Activated CD4-positive, alpha-beta memory T cell treated with anti-CD3 and anti-CD28 coated beads for 36 hours (primary cell): Measurements from ENCODE around the gene APOM. TPM values are rescaled to one million over a fixed set of nuclear protein-coding genes. Genes with fewer than 3 reads are reported as not detected.
A peak's percentile ranks its signal among the peaks of the same experiment; 100 is the strongest.

ENCODE experiments used
- CTCF ChIA-PET: fragments of 350-600 bp; sonication (Branson Sonifier 250); formaldehyde crosslinking; loops from one replicate; lab custom pipeline; 2021; ENCODE audit warnings: antibody characterized with exemption, inconsistent platforms; lab: Charles Lee
- POLR2A ChIA-PET: fragments of 350-600 bp; sonication (Branson Sonifier 250); formaldehyde crosslinking; loops from one replicate; lab custom pipeline; 2021; ENCODE audit warnings: antibody characterized with exemption; lab: Charles Lee
- DNase-seq: peaks from one replicate; pipeline ENCODE4 v3.0.0-alpha.2; 2020
- H3K27ac Mint-ChIP-seq: one replicate; pipeline ENCODE4 v1.8.0; 2021; ENCODE audit warnings: mixed read lengths
- H3K27me3 Mint-ChIP-seq: one replicate; pipeline ENCODE4 v1.8.0; 2021; ENCODE audit warnings: mixed read lengths
- H3K36me3 Mint-ChIP-seq: one replicate; pipeline ENCODE4 v1.8.0; 2021; ENCODE audit warnings: mixed read lengths
- H3K4me1 Mint-ChIP-seq: one replicate; pipeline ENCODE4 v1.8.0; 2021; ENCODE audit warnings: low read depth, mixed read lengths
- H3K4me3 Mint-ChIP-seq: one replicate; pipeline ENCODE4 v1.8.0; 2021; ENCODE audit warnings: mild to moderate bottlenecking, mixed read lengths
- H3K9me3 Mint-ChIP-seq: one replicate; pipeline ENCODE4 v1.8.0; 2021; ENCODE audit warnings: mixed read lengths
- intact Hi-C: fragments of 100-400 bp; cut with micrococcal nuclease; formaldehyde crosslinking; loops from one replicate; pipeline ENCODE4 v1.15.1; 2023
- total RNA-seq, 2 experiments: library from RNA; stranded (reverse); gene quantifications; one replicate each; pipeline ENCODE4 v1.2.3, GENCODE V29; 2021

The APOM gene
- total RNA-seq, 2 experiments from 2014 or later: 2.9 to 3.1 TPM

DNA sequence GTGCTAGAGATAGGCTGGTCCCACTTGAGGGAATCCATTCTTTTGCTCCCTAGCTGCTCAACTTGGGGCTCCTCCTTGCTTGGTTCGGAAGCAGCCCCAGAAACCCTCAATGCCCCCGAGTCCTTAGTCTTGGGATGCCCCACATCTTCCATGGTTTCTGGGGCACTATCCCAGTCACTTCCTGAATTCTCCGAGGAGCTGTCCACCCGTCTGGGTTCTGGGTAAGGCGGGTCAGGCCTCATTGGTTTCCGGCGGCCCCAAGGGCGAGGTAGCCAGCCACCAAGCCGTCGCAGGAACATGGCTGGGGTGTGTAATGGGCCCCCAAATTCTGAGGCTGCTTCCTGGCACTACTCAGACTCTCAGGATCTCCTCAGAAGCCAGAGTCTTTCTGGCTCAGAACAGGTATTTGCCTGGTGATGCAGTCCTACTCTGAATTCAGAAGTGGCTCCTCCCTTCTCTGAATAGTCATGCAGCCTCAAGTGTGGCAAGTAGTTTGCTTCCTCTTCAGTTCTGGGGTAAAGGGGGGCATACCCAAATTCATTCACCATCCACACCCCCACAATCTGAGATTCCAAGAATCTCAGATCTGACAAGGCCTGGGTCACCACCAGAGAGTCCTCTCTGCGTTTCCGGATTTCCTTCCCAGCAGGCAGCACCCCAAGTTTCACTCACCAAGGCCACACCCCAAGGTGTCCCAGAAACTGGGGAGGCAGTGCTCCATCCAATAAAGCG, 4.1 kb downstream of the APOM start:
- no peaks in the 10 kb centered on the region for H3K27me3 Mint-ChIP-seq
- H3K4me1 Mint-ChIP-seq: peaks cover 73% of the 10 kb centered on the region
- peak overlapping the region; percentile 96 for H3K4me3 Mint-ChIP-seq
- peak overlapping the region; percentile 95 for H3K27ac Mint-ChIP-seq
- ChIA-PET CTCF (interaction anchor here (0.8 kb wide), 1 partner anchor 109 kb away, joined by 3 read pairs; no protein-coding TSS in a partner anchor), POLR2A (interaction anchor here (1.4 to 6.0 kb wide), 2 partner anchors 6 to 118 kb away, joined by 6 to 92 read pairs; partner anchors contain the start of genes APOM, BAG6 and DDX39B)
- intact Hi-C loops: loop anchor here (1.0 kb wide), 1 partner anchor 8 kb away; the partner anchor contains the start of gene BAG6
- peak; percentile 58 for DNase-seq
- no peaks in the 10 kb centered on the region for H3K9me3 Mint-ChIP-seq
- H3K36me3 Mint-ChIP-seq: peaks cover 57% of the 10 kb centered on the region

DNA sequence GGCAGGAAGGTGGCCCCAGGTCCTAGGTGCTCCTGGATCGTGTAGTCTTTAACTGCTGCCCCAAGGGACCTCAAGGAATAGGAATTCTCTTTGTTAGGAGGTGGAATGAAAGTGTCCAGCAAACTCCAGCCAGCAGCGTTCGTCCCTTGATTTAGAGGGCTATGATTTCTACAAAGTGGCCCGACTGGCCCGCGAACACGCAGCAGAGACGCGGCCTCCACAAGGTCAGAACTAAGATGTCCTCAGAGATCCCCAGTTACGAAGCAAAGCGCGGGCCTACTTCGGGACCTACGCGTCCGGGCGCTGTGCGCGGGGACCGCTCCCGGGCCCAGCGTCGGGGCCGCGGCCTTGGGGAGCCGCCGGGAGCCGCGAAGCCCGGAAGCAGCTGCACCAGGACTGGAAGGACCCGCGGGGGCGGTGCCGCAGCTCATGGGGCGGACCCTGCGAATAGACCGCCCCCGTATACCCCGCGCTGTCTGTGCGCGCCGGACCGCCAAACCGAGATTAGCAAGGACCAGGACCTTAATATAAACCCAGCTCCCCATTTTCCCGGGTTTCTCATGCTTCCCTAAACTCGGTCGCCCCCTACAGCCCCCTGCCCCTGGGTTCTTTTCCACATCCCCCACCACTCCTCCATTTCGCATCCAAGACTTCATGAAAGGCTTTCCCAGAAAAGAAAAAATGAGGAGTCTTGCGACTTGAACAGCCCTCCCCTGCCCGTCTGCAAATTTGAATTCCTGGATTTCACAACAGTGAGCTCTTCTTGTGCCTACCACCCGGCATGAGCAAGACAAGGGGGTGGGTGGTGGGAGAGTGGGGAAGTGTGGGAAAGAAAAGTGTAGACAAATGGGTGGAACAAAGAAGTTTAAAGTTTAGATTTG, 4.9 kb downstream of the APOM start, which contains the start of gene C6orf47:
Gene C6orf47 (minus strand): TSS at position 398 of the 881 bp plus-strand sequence. CDS start 831 bp downstream, outside the sequence.
- ChIA-PET CTCF (interaction anchor here (1.6 kb wide), 1 partner anchor 8 kb away, joined by 10 read pairs; the partner anchor contains the start of gene BAG6), POLR2A (interaction anchor here (1.0 to 6.0 kb wide), 3 partner anchors 7 to 167 kb away, joined by 3 to 92 read pairs (median 5); partner anchors contain the start of genes APOM, BAG6, HSPA1B and PRRC2A)
- intact Hi-C loops: loop anchor here (1.0 kb wide), 1 partner anchor 8 kb away; the partner anchor contains the start of gene BAG6
- Mint-ChIP-seq H3K4me1 (peaks cover 73% of the 10 kb centered on the region), H3K27me3 (no peaks in the 10 kb centered on the region), H3K9me3 (no peaks in the 10 kb centered on the region), H3K36me3 (peaks cover 58% of the 10 kb centered on the region), H3K4me3 (peak within 1 kb of the TSS; percentile 96), H3K27ac (peak within 1 kb of the TSS; percentile 95)
- DNase-seq: peak; percentile 80

DNA sequence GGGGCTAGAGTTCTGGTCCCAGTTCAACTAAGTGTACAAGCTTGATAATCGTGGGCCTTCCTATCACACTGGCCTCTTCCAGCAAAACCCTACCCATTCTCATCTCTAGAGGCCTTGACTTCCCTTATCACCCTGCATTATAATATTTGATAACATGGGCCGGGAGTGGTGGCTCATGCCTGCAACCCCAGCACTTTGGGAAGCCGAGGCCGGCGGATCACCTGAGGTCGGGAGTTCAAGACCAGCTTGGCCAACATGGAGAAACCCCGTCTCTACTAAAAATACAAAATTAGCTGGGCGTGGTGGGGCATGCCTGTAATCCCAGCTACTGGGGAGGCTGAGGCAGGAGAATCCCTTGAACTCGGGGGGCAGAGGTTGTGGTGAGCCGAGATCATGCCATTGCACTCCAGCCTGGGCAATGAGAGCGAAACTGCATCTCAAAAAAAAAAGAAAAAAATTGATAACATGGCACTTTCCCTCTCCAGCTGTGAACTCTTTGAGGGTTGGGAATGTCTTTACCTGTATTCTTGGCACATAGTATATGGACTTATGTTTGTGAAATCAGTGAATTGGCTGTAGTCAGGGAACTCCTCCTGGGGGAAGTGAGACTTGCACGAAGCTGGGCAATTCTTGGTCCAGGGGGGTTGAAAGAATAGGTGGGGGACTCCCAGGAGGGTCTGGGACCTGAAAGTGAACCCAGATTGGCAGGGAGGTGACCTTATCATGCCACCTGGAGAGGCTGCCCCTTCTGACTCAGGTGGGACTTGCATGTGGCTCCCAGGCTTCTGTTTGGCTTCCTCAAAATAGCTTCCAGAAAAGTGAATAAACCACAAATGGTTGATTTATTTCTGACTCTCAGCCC, 5.8 kb downstream of the APOM start:
- DNase-seq: no peak
- peaks cover 70% of the 10 kb centered on the region for H3K4me1 Mint-ChIP-seq
- intact Hi-C loops: no loop called here
- no peaks in the 10 kb centered on the region for H3K27me3 Mint-ChIP-seq
- H3K4me3 Mint-ChIP-seq: peak overlapping the region; percentile 96
- no peaks in the 10 kb centered on the region for H3K9me3 Mint-ChIP-seq
- peaks cover 57% of the 10 kb centered on the region for H3K36me3 Mint-ChIP-seq
- POLR2A ChIA-PET: interaction anchor here (1.0 to 6.0 kb wide), 3 partner anchors 8 to 166 kb away, joined by 3 to 92 read pairs (median 5); partner anchors contain the start of genes APOM, BAG6, HSPA1B and PRRC2A
- CTCF ChIA-PET: interaction anchor here (1.6 kb wide), 1 partner anchor 9 kb away, joined by 10 read pairs; the partner anchor contains the start of gene BAG6
- peak overlapping the region; percentile 95 for H3K27ac Mint-ChIP-seq

DNA sequence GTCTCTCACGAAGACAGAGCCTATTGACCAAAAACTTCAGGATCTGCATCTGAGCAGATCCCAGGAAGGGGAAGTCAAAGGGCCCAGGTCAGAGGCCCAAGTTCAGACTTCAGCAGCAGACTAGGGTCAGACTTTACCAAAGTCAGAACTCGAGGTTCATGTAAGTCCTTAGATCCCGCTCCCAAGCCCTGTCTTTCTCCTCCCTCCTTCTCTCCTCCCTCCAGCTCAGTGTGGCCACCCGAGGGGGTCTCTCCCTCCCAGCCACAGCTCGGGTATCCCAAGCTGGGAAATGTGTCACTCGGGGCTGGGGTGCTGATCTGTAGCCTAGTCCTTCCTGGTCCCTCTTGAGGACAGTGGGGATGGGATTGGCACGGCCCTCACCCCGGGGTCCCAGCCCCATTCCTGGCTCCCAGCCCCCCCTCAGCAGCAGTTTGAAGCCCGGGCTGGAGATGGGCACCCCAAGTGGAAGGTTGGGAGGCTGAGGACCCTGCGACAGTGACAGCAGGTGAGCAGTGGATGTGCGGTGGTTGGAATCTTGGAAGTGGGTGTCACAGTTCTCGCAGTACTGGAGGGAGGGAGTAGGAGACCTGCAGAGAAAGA, 6.5 kb downstream of the APOM start:
- ChIA-PET CTCF (interaction anchor here (1.6 kb wide), 1 partner anchor 10 kb away, joined by 10 read pairs; the partner anchor contains the start of gene BAG6), POLR2A (interaction anchor here (1.0 to 6.0 kb wide), 5 partner anchors 8 to 165 kb away, joined by 3 to 92 read pairs (median 5); partner anchors contain the start of genes APOM, BAG6, HSPA1B and PRRC2A)
- DNase-seq: no peak
- Mint-ChIP-seq H3K36me3 (peaks cover 58% of the 10 kb centered on the region), H3K4me1 (peaks cover 70% of the 10 kb centered on the region), H3K27ac (peak overlapping the region; percentile 28), H3K4me3 (peak overlapping the region; percentile 19), H3K27me3 (no peaks in the 10 kb centered on the region), H3K9me3 (no peaks in the 10 kb centered on the region)
- intact Hi-C loops: no loop called here

DNA sequence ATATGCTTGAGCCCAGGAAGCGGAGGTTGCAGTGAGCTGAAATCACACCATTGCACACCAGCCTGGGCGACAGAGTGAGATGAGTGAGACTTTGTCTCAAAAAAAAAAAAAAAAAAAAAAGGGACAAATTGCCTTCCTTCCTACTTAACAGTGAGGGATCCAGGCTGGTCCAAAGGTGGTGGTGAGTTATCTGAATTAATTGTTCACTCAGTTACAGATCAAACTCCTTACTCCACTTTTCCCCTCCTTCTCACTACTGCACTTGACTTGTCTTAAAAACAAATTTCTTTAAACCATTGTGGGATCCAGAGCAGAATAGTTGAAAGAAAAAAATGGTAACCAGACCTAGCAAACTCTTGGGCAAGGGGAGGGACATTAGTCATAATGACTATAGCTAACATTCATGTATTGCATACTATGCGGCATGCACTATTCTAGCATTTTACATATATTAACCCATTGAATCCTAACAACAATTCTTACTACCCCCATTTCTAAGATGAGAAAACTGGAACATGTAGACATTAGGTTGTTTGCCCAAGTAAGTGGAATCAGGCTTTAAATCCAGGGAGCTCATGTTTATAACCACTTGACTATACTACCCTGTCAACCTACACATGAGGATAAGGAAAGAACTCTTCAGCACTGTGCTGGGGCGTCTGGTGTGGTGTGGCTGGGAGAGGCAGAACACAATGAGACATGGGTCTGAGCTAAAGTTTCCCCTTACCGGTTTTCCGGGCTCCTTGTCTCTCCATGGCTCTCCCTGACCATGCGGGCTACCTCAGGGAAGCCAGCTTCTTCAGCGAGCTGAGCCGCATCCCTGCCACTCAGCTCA, 7.6 kb downstream of the APOM start:
- intact Hi-C loops: no loop called here
- H3K9me3 Mint-ChIP-seq: no peaks in the 10 kb centered on the region
- peaks cover 58% of the 10 kb centered on the region for H3K36me3 Mint-ChIP-seq
- H3K4me1 Mint-ChIP-seq: peaks cover 68% of the 10 kb centered on the region
- ChIA-PET CTCF (interaction anchor here (0.6 to 2.2 kb wide), 5 partner anchors 12 to 154 kb away, joined by 3 to 7 read pairs (median 3); partner anchors contain the start of gene ATP6V1G2), POLR2A (interaction anchor here (0.7 to 6.0 kb wide), 7 partner anchors 9 to 234 kb away, joined by 3 to 92 read pairs (median 3); partner anchors contain the start of genes APOM, BAG6, EHMT2 and HSPA1B)
- peak overlapping the region; percentile 88 for H3K4me3 Mint-ChIP-seq
- no peaks in the 10 kb centered on the region for H3K27me3 Mint-ChIP-seq
- DNase-seq: no peak
- H3K27ac Mint-ChIP-seq: peak overlapping the region; percentile 95

DNA sequence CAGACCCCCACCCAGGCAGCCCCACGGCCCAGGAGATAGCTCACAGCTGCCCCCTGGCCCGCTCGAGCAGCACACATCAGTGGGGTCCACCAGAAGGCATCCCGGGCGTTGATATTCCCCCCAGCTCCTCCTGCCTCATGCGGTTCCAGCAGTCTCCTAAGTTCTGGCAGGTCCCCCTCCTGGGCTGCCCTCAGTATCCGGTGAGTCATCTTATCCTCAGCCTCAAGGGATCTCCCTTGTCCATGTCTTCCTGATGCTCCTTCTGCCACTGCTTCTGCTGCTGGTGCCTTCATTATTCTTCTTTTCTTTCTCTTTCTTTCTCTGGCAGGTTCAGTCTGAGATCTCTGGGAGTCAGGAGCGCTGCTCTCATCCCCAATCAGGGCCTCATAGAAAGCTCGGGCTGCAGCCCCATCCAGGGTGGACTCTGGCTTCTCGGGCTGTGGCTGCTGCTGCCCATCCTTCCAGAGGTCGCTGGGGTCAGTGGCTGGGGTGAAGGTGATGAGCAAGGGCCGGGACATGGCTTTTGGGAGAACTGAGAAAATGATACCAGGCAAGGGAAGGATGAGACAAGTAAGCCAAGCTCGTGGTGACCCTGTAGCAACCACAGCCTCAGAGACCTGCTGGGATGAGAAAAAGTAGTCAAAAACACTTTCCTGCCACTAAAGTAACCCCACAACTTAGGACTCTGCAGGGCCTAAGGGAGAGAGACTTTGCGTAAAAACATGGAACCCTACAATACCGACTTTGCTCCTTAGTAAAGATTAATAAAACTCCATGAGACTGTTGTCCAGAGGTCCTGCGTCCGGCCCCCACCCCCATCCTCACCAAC, 8.5 kb downstream of the APOM start:
- Mint-ChIP-seq H3K4me3 (peak overlapping the region; percentile 88), H3K27me3 (no peaks in the 10 kb centered on the region), H3K4me1 (peaks cover 69% of the 10 kb centered on the region), H3K9me3 (no peaks in the 10 kb centered on the region), H3K27ac (peak overlapping the region; percentile 95), H3K36me3 (peaks cover 63% of the 10 kb centered on the region)
- intact Hi-C loops: loop anchor here (1.0 to 2.0 kb wide), 6 partner anchors 39 to 464 kb away; partner anchors contain the start of genes ABHD16A, ATF6B, EHMT2 and NELFE
- ChIA-PET POLR2A (interaction anchor here (0.6 to 6.0 kb wide), 20 partner anchors 10 to 1306 kb away, joined by 3 to 92 read pairs (median 3); partner anchors contain the start of genes APOM, BAG6, CLIC1 and DDX39B), CTCF (interaction anchor here (0.6 to 2.2 kb wide), 10 partner anchors 11 to 153 kb away, joined by 3 to 8 read pairs (median 4); partner anchors contain the start of genes ATP6V1G2, BAG6 and LST1)
- peak; percentile 38 for DNase-seq

DNA sequence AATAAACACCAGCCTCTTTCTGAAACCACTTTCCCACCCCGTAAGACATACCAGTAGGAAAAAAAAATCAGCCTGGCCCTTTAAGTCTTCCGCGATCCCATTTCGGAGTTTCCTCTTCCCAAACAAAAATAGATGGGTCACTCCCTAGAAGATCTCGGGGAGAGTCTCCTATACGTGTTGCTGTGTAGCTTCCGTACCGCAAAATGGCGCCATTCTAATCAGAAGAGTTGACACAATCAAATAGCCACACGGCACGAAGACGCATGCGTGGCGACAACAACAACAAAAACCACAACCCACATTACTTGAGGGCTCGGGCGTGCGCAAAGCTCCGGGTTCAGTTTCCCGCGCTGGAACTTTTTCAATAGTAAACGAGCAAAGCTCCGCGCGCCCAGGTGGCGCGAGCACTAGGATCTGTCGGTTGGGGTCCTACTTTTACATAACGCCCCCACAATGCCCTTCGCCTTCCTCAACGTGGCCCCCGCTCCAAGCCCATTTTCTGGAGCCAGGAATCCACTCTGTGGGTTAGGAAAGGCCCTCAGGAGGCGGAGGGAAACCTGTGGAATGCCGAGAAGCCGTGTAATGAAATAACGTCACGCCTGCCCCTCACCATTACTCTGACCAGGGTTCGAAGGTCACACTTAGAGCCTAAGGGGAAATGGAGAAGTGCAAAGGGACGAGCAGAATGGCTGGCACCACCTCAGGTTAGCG, 9.3 kb downstream of the APOM start, which contains the start of gene GPANK1:
Gene GPANK1 (minus strand): TSS at position 208 of the 711 bp plus-strand sequence. CDS start 519 bp downstream, outside the sequence.
- peak within 1 kb of the TSS; percentile 88 for H3K4me3 Mint-ChIP-seq

More for the DNA sequence above, 9.3 kb downstream of the APOM start, which contains the start of gene GPANK1:
- peaks cover 63% of the 10 kb centered on the region for H3K36me3 Mint-ChIP-seq
- no peaks in the 10 kb centered on the region for H3K27me3 Mint-ChIP-seq
- CTCF ChIA-PET: interaction anchor here (0.8 to 2.2 kb wide), 6 partner anchors 11 to 104 kb away, joined by 3 to 8 read pairs (median 4); partner anchors contain the start of genes BAG6 and LST1
- POLR2A ChIA-PET: interaction anchor here (0.6 to 6.0 kb wide), 15 partner anchors 11 to 1305 kb away, joined by 3 to 92 read pairs (median 3); partner anchors contain the start of genes APOM, BAG6, CLIC1 and DDX39B
- H3K9me3 Mint-ChIP-seq: no peaks in the 10 kb centered on the region
- intact Hi-C loops: loop anchor here (1.0 to 2.0 kb wide), 11 partner anchors 13 to 463 kb away; partner anchors contain the start of genes ABHD16A, ATF6B, BAG6 and EHMT2
- DNase-seq: peak; percentile 94
- H3K27ac Mint-ChIP-seq: peak within 1 kb of the TSS; percentile 95
- peaks cover 63% of the 10 kb centered on the region for H3K4me1 Mint-ChIP-seq
